Lower leg skin (tissue), 4 donors: ENCODE results near the gene SLC7A5. TPM values are rescaled to one million over a fixed set of nuclear protein-coding genes. Genes with fewer than 3 reads are reported as not detected.
A peak's percentile ranks its signal among the peaks of the same experiment; 100 is the strongest.
"Not testable (repeated sequence)": the region's sequence is repeated elsewhere in the genome, so short reads cannot be mapped to it uniquely, and the experiment has no call there.

Source experiments
- DNase-seq, 2 donors: peaks; one replicate each; pipeline ENCODE4 v3.0.0-alpha.2; 2019; ENCODE audit warnings: low spot score in 2 of 2
- H3K4me3 ChIP-seq: fragments of 200-600 bp; sonication (generic); 2 replicates; pipeline ENCODE4 v1.5.1; 2017; ENCODE audit warnings: mild to moderate bottlenecking, low read depth; ENCODE audit not compliant: poor library complexity, severe bottlenecking
- CTCF ChIP-seq, 3 donors: fragments of 450-650 bp; IDR thresholded peaks; one replicate each; pipeline ENCODE4 v1.5.1; 2016; ENCODE audit warnings: antibody characterized with exemption in 3 of 3, mild to moderate bottlenecking in 3 of 3, moderate library complexity in 2 of 3
- POLR2A ChIP-seq, 2 donors: fragments of 450-650 bp; IDR thresholded peaks; one replicate each; pipeline ENCODE4 v1.6.1; 2016 to 2017; ENCODE audit warnings: antibody characterized with exemption in 2 of 2, mild to moderate bottlenecking in 1 of 2, moderate library complexity in 1 of 2
- WGBS, 2 donors: methylation state at CpG; one replicate each; pipeline ENCODE4 v1.1.5; 2018; 5-methylcytosine and 5-hydroxymethylcytosine counted together
- intact Hi-C: fragments of 100-400 bp; cut with DNase I; formaldehyde crosslinking; loops from one replicate; pipeline ENCODE4 v1.15.0; 2023; ENCODE audit warnings: low total_unique reads
- total RNA-seq, 4 donors: library from RNA; depleted of rRNA; stranded (reverse); fragments of >200 nt; gene quantifications; one replicate each; pipeline ENCODE4 v1.1.0, GENCODE V29; 2016

Gene SLC7A5
- total RNA-seq, 4 donors from 2014 or later: 8.0 to 39.0 (median 19.4) TPM

- no peak for TF ChIP-seq POLR2A (IDR thresholded peaks at IDR 0.05)
- TF ChIP-seq CTCF (IDR thresholded peaks at IDR 0.05): no peak
- intact Hi-C loops: no loop called here
- 68 to 72% methylated on average over 25 to 26 of the region's 26 CpGs for WGBS, 2 donors
- H3K4me3 ChIP-seq: no peak overlapping the region
- DNase-seq: peak in 1 of 2 donors; percentile 80
These were observed 8.6 kb downstream of the SLC7A5 start for GRCh38 chr16:87860553-87861299.

- DNase-seq, intact Hi-C loops, H3K4me3 ChIP-seq: not testable (repeated sequence)
- 77 to 86% methylated on average over 22 to 25 of the region's 27 CpGs for WGBS, 2 donors
These were observed 10.9 kb downstream of the SLC7A5 start for GRCh38 chr16:87858151-87858993.

- TF ChIP-seq CTCF (IDR thresholded peaks at IDR 0.05) (no peak), POLR2A (IDR thresholded peaks at IDR 0.05) (no peak)
- no peak overlapping the region for H3K4me3 ChIP-seq
- intact Hi-C loops: no loop called here
- DNase-seq: no peak
- WGBS, 2 donors: 87 to 89% methylated on average over 14 to 15 of the region's 15 CpGs
These were observed 12.5 kb downstream of the SLC7A5 start for GRCh38 chr16:87856791-87857228.

GRCh38 chr16:87855852-87856715, 13.2 kb downstream of the SLC7A5 start:
- 59 to 66% methylated on average over 17 to 22 of the region's 26 CpGs for WGBS, 2 donors
- H3K4me3 ChIP-seq: no peak overlapping the region
- peak in 1 of 2 donors; percentile 93 for DNase-seq
- no peak for TF ChIP-seq POLR2A (IDR thresholded peaks at IDR 0.05)
- TF ChIP-seq CTCF (IDR thresholded peaks at IDR 0.05): no peak
- intact Hi-C loops: no loop called here

GRCh38 chr16:87854907-87855683, 14.2 kb downstream of the SLC7A5 start:
- H3K4me3 ChIP-seq: no peak overlapping the region
- no peak for TF ChIP-seq POLR2A (IDR thresholded peaks at IDR 0.05)
- no peak for TF ChIP-seq CTCF (IDR thresholded peaks at IDR 0.05)
- no peak for DNase-seq
- 81% methylated on average over 12 to 14 of the region's 22 CpGs for WGBS, 2 donors
- intact Hi-C loops: no loop called here
